Stimulated activated CD4-positive, alpha-beta T cell treated with anti-CD3 and anti-CD28 coated beads, TNF-alpha, amount 100 ng/mL, for 24 hours (primary cell): ENCODE measurements around the gene SOD1.
"Not testable (repeated sequence)": the region's sequence is repeated elsewhere in the genome, so short reads cannot be mapped to it uniquely, and the experiment has no call there.

Experiments used
- DNase-seq, 3 experiments: peaks; one replicate each; pipeline ENCODE4 v3.0.0-alpha.2; 2020; ENCODE audit warnings: low read depth in 3 of 3

The SOD1 gene

GRCh38 chr21:31654821-31655580 lies 4.5 kb upstream of the SOD1 start:
- DNase-seq, result not testable (repeated sequence)

DNA sequence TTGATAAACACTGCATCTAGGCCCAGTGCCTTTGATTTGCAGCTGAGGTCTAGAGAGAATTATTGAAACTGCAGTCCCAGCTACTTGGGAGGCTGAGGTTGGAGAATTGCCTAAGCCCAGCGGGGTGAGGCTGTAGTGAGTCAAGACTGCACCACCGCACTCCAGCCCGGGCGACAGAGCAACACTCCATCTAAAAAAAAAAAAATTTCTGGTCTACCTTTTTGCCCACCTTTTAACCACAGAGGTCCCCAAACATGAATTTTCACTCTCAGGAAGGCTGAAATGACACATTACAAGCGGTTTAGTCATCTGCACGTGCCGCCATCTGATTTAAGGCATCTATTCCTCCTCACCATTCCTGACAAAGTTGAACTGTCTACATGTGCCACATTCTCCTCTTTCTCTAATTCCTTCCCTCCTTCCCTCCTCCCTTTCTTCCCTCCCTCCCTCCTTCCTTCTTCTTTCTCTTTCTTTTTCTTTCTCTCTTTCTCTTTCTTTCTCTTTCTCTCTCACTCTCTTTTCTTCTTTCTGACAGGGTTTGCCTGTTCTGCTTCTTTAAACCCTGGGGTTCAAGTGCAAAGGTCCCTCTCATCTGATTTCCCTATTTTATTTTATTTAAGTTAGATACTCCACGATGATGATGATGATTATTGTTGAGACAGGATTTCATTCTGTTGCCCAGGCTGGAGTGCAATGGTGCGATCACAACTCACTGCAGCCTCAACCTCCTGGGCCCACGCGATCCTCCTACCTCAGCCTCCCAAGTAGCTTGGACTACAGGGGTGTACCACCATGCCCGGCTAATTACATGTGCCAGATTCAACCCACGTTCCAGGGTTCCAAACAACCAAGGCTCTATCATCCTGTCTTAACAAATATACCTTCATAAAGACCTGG lies 3.0 kb upstream of the SOD1 start:
- DNase-seq, result peak in 2 of 3 experiments; percentile 33 to 68

- no peak for DNase-seq
Observed at GRCh38 chr21:31658053-31658452, 1.4 kb upstream of the SOD1 start.

DNA sequence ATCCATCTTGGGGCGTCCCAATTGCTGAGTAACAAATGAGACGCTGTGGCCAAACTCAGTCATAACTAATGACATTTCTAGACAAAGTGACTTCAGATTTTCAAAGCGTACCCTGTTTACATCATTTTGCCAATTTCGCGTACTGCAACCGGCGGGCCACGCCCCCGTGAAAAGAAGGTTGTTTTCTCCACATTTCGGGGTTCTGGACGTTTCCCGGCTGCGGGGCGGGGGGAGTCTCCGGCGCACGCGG lies 282 bp upstream of the SOD1 start:
- DNase-seq, result no peak

DNA sequence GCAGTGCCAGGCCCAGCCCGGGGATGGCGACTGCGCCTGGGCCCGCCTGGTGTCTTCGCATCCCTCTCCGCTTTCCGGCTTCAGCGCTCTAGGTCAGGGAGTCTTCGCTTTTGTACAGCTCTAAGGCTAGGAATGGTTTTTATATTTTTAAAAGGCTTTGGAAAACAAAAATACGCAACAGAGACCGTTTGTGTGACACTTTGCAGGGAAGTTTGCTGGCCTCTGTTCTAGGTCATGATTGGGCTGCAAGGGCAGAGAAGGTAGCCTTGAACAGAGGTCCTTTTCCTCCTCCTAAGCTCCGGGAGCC lies 719 bp downstream of the SOD1 start:
- no peak for DNase-seq

DNA sequence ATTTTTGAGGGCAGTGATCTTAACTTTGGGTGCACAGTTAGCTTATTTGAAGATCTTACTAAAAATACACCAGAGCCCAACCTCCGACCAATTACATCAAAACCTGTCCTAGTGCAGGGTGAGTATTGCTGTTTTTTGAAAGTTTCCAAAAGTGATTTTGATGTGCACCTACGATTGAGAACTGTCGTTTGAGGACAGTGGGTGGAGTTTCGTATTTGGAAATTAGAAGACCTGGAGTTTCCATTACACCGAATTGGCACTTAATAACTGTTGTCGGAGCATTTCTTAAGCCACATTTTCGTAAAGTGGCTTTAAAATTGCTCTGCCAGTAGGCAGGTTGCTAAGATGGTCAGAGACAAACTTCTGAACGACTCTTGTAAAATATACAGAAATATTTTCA lies 1.1 kb downstream of the SOD1 start:
- DNase-seq, result no peak

DNA sequence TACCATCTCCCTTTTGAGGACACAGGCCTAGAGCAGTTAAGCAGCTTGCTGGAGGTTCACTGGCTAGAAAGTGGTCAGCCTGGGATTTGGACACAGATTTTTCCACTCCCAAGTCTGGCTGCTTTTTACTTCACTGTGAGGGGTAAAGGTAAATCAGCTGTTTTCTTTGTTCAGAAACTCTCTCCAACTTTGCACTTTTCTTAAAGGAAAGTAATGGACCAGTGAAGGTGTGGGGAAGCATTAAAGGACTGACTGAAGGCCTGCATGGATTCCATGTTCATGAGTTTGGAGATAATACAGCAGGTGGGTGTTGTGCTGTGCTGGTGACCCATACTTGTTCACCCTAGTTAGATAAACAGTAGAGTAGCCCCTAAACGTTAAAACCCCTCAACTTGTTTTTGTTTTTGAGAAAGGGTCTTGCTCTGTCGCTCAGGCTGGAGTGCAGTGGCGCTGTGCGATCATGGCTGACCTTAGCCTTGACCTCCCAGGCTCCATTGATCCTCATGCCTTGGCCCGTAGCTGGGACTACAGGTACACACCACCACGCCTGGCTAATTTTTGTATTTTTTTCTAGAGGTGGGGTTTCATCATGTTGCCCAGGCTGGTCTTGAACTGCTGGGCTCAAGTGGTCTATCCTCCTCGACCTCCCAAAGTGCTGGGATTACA lies 4.2 kb downstream of the SOD1 start:
- DNase-seq, result no peak

DNA sequence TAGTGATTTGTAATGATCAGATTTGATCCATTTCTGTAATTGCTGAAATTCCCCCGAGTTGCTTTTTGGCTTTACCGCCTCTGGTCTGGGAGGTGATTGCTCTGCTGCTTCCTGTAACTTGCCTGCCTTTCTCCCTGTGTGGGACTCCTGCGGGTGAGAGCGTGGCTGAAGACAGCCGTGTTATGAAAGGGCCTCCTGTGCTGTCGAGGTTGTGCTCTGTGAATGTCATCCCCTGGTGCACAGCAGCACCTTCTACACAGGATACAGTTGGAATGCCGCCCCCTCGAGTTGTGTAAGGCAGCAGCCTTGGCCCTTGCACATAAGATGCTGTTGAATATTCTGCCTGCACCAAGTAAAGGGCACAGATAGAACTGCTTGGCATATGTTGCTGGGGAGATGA lies 5.9 kb downstream of the SOD1 start:
- peak in 1 of 3 experiments; percentile 25 for DNase-seq

GRCh38 chr21:31665869-31666268 lies 6.4 kb downstream of the SOD1 start:
- DNase-seq, result not testable (repeated sequence)

- no peak for DNase-seq
Observed at GRCh38 chr21:31666445-31667010, 7.0 kb downstream of the SOD1 start.

- no peak for DNase-seq
Observed at GRCh38 chr21:31667132-31667531, 7.6 kb downstream of the SOD1 start.

DNA sequence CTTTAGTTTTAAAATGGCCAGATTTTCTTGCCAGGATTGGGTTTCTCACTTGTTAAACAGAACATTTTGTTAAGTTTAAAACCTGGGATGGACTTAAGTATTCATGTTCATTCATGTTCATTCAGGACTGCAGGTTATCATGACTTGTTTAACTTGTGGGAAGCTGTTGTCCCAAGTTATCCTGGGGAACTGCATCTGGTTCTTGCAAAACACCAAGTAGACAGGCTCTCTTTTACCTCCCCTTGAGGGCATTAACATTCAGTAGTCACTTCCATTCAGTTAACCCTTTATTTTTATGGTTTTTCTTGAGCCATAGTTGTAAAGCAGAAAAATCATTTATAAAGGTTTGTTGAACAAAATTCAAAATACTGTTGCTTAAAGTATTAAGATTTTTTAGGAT lies 8.1 kb downstream of the SOD1 start:
- DNase-seq, result no peak

DNA sequence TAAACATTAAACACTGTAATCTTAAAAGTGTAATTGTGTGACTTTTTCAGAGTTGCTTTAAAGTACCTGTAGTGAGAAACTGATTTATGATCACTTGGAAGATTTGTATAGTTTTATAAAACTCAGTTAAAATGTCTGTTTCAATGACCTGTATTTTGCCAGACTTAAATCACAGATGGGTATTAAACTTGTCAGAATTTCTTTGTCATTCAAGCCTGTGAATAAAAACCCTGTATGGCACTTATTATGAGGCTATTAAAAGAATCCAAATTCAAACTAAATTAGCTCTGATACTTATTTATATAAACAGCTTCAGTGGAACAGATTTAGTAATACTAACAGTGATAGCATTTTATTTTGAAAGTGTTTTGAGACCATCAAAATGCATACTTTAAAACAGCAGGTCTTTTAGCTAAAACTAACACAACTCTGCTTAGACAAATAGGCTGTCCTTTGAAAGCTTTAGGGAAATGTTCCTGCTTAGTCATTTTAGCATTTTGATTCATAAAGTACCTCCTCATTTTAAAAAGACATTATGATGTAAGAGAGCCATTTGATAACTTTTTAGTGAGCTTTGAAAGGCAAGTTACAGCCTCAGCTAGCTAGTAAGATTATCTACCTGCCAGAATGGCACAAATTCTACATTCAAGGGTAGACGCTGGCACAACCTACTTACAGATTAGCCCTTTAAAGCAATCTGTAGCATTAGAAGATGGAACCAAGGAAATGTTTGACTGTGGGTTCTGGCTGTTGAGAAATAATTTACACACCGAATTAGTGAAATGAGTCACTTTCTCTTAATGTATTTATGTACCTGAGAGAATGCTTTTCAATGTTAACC lies 9.4 kb downstream of the SOD1 start:
- DNase-seq, result no peak

GRCh38 chr21:31670070-31670469 lies 10.6 kb downstream of the SOD1 start:
- DNase-seq, result no peak

GRCh38 chr21:31671146-31671716 lies 11.7 kb downstream of the SOD1 start:
- no peak for DNase-seq

DNA sequence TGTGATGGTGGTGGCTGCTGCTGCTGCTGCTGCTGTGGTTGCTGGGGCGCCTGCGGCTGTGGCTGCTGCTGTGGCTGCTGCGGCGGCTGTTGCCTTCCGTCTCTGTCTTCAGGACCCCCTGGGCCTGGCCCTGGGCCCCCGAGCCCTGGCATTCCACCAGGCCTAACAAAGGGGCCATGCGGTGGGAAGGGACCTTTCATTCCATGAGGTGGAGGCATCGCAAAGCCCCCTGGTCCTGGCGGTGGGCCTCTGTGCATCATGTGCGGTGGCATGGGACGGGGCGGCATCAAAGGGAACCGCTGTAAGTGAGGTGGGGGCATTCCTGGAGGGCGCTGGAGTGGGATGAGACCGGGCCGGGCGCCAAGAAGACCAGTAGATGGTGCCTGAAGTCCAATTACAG lies 12.4 kb downstream of the SOD1 start:
- no peak for DNase-seq

DNA sequence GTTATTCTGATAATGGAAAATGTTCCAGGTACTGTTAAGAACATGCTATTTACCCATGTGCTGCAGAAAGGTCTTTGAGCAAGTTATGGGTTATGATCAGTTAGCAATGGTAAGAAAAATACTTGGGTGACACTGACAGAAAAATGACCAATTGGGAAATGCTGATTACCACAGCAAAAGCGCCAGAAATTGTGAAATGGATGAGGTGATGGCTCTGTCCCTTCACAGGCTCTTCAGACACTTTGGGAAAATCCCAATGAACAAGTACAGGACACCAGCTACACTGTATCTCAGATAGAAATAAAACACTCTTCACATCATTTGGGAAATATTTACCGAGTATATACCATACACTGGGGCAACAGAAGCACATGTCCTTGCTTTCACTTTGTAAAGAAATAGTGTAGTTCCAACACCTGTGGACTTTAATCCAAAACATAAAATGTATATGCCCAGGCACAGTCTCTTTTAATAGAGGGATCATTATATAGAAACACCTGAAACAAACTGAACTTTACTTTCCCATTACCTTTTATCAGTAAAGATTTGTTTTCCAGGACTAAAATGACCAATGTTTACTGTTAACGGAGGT lies 13.9 kb downstream of the SOD1 start:
- DNase-seq, result no peak

DNA sequence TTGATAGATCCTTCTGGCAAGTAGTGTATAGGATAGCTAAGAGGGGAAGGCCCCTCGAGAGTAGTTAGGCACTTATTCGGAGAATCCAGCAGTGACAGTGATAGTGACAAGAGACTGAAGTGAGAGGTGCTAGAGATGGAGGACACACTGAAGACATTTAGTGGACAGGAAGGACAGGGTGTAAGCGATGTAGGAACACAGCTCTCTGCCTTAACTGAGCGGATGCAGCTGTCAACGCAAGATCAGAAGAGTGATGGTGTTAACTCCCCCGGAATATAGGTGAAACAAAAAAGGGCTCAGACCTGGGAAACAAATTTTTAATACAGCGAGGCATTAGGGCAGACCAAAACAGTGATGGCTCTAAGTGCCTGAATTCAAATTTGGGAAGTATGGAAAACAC lies 15.8 kb downstream of the SOD1 start:
- no peak for DNase-seq

DNA sequence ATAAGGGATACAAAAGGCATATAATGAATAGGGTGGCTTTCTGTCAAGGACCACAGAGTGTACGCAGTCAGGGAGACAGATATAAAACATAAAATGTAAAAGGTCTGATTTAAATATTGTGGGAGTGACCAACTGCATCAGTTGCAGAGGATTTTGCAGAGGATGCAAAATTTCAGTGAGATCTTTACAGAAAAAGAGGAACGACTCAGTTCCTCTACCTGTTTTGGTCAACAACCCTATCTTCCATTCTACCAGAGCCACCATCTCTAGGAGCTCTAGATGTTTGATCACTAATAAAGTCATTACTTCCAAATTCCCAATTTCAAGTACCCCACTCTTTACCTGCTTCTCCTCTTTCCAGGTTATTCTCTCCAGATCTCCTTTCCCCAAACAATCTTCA lies 16.5 kb downstream of the SOD1 start:
- DNase-seq, result no peak

DNA sequence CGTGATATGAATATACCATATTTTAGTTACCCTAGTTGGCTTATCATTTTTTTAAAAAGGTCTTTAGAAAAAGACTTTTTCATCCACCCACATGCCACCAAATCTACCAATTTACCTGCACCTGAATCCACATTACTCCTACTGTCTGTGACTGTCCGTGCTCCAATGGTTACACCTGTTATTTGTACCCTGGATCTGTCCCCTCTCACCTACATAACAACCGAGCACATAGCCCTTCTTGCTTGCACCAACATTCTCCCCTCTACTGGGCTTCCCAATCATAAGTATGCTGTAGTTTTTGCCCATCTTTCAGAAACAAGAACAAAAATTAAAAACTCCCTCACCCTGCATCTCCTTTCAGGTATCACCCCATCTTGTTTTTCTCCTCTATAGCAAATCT lies 17.6 kb downstream of the SOD1 start:
- no peak for DNase-seq

DNA sequence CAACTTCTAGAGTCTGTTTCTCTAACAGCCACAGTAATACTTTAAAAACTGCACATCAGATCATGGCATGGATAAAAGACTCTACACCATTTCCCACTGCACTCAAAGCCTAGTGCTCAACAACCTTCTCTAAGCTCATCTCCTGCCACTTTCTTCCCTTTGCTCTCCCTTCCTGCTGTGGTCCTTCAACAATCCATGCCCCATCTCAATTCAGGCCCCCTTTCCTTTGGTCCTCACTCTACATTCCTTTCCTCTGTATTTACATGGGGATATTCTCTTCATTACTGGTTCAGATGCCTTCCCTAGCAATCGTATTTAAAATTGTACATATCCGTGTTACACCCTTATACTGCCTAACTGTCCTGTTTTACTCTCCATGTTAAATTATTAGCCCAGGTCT lies 19.0 kb downstream of the SOD1 start:
- DNase-seq, result no peak
